Fibroblast of pulmonary artery (primary cell): ENCODE data around the gene TEKT2.

ENCODE experiments used
- DNase-seq: peaks from one replicate; pipeline ENCODE4 v3.0.0-alpha.2; 2010; ENCODE audit warnings: low read depth
- H3K4me3 ChIP-seq: replicated peaks from 2 replicates; pipeline ENCODE4 v1.5.1; 2011; ENCODE audit warnings: low read depth, mild to moderate bottlenecking, control low read depth, low read length, moderate library complexity
- TF ChIP-seq, protein P1 (sequence below): IDR thresholded peaks from 2 replicates; pipeline ENCODE4 v1.5.1; 2011; ENCODE audit warnings: mild to moderate bottlenecking, control low read depth, low read length, inconsistent platforms; ENCODE audit errors: missing control alignments

The TEKT2 gene

DNA sequence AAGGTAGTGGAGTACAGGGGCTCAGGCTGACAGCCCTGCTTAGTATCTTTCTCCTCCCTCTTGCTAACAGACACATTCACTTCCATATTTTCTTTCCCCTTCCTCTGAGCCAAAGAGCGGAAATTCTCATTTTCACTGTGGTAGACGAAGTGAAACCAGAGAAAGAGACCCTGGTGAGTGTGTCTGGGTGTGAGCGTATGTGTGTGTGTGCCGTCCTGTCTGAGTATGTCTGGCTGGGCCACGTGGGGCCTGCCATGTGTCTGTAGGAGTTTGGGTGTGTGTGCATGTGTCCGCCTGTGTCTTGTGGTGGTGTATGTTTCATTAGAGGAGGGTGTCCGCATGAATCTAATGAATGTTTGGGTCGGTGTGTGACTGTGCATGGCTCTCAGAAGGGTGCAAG lies 39.5 kb downstream of the TEKT2 start:
- no peak for DNase-seq
- no peak overlapping the region for H3K4me3 ChIP-seq
- TF ChIP-seq, protein P1, sequence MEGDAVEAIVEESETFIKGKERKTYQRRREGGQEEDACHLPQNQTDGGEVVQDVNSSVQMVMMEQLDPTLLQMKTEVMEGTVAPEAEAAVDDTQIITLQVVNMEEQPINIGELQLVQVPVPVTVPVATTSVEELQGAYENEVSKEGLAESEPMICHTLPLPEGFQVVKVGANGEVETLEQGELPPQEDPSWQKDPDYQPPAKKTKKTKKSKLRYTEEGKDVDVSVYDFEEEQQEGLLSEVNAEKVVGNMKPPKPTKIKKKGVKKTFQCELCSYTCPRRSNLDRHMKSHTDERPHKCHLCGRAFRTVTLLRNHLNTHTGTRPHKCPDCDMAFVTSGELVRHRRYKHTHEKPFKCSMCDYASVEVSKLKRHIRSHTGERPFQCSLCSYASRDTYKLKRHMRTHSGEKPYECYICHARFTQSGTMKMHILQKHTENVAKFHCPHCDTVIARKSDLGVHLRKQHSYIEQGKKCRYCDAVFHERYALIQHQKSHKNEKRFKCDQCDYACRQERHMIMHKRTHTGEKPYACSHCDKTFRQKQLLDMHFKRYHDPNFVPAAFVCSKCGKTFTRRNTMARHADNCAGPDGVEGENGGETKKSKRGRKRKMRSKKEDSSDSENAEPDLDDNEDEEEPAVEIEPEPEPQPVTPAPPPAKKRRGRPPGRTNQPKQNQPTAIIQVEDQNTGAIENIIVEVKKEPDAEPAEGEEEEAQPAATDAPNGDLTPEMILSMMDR: no peak

DNA sequence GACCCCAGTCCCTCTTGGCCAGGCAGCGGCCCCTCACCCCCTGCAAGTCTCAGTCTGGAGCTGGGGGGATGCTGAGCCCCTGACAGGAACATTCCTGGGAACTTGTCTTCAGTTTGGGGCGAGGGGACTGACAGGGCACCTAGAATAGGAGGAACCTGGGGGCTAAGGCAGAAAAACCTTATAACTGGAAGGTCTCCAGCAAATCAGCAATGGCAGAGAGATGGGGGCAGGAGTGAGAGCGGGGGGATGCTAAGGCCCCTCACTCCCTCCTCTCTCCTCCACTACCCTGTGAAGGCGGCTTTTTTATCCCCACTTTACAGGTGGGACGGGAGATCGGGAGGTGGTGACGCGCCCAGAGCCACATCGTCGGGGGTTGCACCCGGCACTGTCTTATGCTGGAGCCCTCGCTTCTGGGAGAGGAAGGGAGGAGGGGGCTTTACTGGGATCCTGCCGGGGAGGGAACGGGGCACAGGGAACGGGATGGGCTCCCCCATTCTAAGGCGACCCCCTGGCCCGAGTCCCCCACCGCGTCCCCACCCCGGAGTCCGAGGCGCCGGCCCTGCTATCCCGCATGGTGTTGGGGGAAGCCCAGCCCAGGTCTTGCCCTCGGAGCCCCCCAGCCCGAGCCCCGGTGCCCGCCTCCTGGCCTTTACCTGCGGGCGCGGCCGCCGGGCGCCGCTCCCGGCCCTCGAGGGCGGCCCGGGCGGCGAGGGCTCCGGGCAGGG lies 40.7 kb downstream of the TEKT2 start:
- DNase-seq: no peak
- no peak overlapping the region for H3K4me3 ChIP-seq
- TF ChIP-seq, protein P1: no peak

DNA sequence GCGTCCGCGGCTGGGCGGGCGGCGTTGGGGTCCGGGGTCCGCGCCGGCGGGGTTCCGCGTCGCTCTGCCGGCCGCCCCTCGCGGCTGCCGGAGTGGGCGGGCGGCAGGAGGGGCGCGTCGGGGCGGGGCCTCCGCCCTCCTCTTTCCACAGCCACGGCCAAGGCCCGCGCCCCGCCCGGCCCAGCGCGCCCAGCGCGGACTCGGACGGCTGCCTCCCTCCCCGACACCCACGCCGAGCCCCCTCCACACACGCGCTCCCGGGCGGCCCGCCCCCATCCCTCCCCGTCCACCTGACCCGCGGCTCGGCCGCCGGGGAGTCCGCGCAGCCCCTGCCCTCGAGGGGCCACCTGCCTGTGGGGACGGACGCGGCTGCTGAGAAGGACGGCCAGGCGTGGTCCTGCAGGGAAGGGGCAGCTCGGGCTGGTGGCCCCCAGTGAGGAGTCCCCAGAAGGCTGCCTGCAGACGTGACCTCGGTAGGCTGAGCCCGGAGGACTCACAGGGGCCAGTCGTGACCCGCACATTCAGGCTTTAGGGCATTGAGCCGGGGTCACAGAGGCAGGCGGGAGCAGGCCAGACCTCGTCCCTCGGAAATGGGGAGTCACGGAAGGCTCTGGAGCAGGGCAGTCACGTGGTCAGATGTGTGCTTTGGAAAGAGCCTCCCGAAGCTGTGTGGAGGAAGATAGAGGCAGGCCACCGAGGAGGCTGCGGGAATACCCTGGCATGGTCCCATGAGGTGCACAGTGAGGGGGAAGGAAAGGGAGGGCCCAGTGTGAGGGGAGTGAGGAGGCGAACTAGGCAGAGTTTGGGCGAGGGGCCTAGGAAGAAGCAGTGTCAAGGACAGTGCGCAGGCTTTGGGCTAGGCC lies 41.5 kb downstream of the TEKT2 start, which contains the start of gene COL8A2:
TSS of gene COL8A2 (minus strand) at position 94 of the 863 bp plus-strand sequence. CDS start 24,980 bp downstream, outside the sequence.
- no peak within 1 kb of the TSS for H3K4me3 ChIP-seq
- no peak for DNase-seq
- TF ChIP-seq, protein P1: no peak

DNA sequence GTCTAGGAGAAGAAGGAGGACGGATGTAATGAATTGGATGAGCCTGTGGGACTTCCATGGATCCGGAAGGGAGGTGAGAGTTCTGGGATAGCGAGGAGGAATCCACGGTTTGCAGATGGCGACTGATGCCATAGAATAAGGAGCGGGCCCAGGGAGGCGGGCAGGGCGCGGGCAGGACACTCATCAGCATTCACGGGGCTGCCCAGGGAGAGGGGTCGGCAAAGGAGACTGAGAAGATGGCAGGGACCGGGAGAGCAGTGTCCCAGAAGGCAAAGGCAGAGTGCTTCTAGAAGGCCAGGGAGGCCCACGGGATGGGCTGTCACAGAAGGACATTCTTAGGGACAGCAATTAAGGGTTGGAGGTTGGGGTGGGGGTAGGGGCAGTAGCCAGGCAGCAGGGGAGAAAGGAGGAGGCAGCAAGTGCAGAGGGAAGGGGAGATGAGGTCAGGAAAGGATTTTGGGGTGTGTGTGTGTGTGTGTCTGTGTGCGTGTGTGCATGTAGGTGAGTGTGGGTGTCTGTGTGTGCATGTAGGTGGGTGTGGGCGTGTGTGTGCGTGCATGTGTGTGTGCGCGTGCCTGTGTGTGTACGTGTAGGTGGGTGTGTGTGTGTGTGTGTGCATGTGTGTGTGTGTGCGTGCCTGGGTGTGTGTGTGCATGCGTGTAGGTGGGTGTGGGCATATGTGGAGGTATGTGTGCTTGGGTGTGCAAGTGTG lies 42.3 kb downstream of the TEKT2 start:
- TF ChIP-seq, protein P1: no peak
- no peak overlapping the region for H3K4me3 ChIP-seq
- DNase-seq: no peak

DNA sequence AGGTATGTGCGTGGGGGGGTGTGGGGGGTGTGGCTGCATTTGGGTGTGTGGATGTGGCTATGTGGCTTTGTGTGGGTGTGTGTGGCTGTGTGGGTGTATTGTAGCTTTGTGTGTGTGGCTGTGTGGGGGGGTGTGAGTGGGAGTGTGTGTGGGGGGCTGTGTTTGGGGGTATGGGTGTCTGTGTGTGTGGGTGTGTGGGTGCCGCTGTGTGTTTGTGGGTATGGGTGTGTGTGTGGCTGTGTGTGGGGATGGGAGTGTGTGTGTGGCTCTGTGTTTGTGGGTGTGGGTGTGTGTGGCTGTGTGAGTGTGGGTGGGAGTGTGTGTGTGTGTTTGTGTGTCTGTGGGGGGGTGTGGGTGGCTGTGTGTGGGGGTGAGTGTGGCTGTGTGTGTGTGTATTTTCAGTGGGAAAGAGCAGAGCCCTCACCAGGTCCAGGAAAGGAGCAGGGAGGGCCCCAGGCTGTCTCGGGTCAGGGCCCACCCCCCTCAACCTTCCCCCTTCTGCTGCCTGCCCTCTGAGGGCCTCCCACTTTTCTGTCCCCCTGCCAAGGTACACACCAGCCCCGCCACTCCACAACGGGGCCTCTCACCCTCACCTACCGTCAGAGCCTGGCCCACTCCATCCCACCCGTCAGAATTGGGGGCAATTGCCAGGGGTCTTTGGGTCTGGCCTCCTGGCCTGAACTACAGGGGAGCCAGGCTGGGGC lies 43.1 kb downstream of the TEKT2 start:
- DNase-seq: no peak
- TF ChIP-seq, protein P1: no peak
- no peak overlapping the region for H3K4me3 ChIP-seq
